Right ventricle myocardium superior (tissue), 1 donor: ENCODE measurements around the gene EIF4E1B. TPM values are rescaled to one million over a fixed set of nuclear protein-coding genes. Genes with fewer than 3 reads are reported as not detected.

ENCODE experiments used
- ATAC-seq: fragments of 200-7000 bp; cut with Tn5 transposase; one replicate; pipeline ENCODE4 v1.9.1; 2020; ENCODE audit warnings: mild to moderate bottlenecking; ENCODE audit not compliant: poor library complexity
- DNase-seq: peaks from one replicate; pipeline ENCODE4 v3.0.0-alpha.2; 2020
- intact Hi-C: fragments of 100-400 bp; cut with DNase I; formaldehyde crosslinking; loops from one replicate; pipeline ENCODE4 v1.11.2; 2022
- total RNA-seq: library from RNA; stranded (reverse); fragmentation: NEBNext Ultra II Directional; extraction: Animal tissue kit (Norgen Biotek cat#: 25700); gene quantifications from one replicate; pipeline ENCODE4 v1.2.1, GENCODE V29; 2021
- donor health status: DM: no; HTN: yes; CAD: no; lungs with severe emphysema.

The EIF4E1B gene
- total RNA-seq, 1 donor from 2014 or later = not detected

DNA sequence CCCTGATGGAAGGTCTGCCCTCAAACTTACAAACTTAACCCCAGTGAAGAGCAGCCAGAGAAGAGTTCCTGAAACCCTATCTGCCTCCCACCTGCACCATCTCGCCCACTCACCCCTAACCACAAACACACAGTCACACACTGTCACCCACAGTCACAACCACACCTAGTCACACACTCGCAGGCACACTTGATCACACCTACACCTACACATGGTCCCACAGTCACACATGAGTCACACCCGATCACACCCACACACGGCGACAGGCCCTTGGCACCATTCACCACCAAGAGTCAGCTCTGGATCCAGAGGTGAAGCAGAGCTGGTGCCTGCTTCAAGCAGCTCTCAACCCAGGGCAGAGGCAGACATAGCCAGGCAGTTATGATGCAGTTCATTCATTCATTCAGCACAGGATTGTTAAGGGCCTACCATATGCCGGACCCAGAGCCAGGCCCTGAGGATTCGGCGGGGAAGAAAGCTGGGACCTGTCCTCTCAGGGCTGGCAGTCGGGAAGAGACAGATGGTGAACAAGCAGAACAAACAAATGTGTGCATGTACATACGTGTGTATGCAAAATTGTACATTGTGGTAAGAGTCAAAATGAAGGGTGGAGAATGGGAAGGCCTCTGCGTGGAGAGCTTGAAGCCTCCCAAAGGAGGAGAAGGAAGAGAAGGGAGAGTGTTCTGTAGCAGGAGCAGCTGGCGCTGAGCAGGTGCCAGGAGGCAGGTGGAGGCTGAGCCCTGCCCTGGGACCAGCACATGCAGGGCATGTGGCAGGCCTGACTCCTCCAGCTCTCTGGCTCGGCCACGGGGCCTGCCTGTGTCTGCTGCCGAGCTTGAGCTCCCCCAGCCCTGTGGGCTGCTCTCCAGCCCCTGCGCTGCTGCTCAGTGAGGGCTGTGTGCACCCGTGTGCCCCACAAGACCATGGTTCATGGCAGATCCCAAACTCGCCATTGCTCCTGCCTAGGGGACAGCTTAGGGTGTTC lies 23.2 kb downstream of the EIF4E1B start:
- DNase-seq (no peak), ATAC-seq (no peak)
- intact Hi-C loops = no loop called here

DNA sequence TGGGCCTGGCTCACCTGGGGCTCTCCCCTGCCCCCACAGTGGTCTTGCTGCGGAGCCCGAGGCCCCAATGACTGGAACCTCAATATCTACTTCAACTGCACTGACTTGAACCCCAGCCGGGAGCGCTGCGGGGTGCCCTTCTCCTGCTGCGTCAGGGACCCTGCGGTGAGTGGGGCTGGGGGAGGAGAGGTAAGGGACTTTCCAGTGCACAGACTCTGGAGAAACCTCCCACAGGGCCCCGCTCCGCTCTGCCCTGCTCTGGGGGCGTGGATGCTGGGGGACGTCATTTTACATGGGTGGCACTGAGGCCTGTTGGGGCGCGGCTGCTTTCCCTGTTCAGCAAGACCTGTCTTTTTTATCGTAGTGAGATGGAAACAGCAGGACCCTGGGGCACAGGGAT lies 24.4 kb downstream of the EIF4E1B start:
- intact Hi-C loops = no loop called here
- DNase-seq (no peak), ATAC-seq (no peak)

- intact Hi-C loops = no loop called here
- no peak for ATAC-seq
- no peak for DNase-seq
Observed at GRCh38 chr5:176656467-176656990, 26.1 kb downstream of the EIF4E1B start.

DNA sequence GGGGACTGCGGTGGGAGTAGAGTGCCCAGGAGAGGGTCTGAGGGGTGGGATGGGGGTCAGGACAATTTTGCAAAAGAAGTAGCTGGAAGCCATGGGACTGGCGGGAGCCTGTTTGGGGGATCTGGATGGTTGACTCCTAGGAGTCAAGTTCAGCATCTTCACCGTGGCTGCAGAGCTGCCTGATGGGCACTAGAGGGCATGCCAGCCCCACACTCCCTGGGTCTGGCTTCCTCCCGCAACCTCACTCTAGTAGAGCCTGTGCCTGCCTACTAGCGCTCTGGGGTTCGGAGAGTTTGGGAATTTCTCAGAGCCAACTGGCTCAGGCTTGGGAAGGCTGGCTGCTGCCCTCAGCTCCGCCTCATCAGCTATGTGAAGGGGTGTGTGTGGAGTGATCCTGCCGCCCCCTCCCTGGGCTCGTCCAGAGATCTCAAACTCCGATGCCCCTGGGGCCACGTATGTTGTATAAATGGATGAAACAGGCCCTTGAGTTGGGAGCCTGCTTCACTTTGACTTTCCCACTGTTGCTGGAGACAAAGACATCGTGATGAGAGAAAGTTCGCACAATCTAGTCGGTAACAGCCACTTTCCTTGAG lies 27.6 kb downstream of the EIF4E1B start:
- intact Hi-C loops = no loop called here
- peak; percentile 77 for DNase-seq
- peak; percentile 85 for ATAC-seq

DNA sequence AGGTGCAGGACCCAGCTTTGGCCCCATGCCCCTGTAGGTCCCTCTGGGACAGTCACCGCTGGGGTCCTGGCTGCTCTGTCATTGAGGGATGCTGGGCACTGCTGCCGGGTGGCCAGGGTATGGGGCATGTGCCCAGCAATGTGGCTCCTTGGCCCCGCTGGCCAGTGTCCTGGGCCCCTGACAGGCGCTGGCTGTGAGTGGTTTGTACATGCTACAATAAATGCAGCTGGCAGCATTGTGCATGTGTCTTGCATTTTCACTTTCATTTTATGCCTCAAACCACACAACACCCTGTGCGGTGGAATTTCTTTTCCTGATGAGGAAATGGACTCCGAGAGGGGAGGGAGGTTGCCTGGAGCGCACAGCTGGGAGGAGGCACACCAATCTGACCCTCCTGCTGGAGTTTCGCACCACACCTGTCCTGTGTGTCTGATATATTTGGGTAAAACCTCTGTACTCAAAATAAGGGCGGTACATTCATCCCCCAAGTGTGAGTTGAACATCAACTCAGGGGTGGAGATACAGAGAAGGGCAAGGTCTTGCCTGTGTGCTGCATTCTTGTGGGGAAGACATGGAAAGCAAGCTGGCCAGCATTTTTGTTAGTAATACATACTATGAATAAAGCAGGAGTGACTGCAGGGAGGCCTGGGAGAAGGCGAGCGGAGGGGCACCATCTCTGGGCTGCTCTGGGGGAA lies 28.5 kb downstream of the EIF4E1B start:
- no peak for DNase-seq
- ATAC-seq = peak; percentile 30
- intact Hi-C loops = no loop called here

DNA sequence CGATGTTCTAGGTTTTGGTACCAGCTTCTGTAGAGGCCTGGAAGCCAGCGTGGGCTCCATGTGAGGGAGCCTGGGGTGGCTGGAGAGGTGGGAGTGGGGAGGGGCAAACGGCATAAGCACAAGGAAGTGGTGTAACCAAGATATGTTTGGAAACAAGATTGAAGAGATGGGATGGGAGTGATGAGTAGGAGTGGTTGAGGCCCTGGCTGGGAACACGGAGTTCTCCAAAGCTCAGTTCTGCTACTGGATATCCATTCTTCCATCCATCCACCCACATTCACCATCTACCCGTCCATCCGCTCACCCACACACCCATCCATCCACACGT lies 29.0 kb downstream of the EIF4E1B start:
- DNase-seq (no peak), ATAC-seq (no peak)
- intact Hi-C loops = no loop called here

- ATAC-seq (no peak), DNase-seq (no peak)
- intact Hi-C loops = loop anchor here (2.0 to 10.0 kb wide), 3 partner anchors 155 to 453 kb away; partner anchors contain the start of gene UNC5A
Observed at GRCh38 chr5:176659860-176660461, 29.5 kb downstream of the EIF4E1B start.

GRCh38 chr5:176660530-176660859 lies 30.0 kb downstream of the EIF4E1B start:
- ATAC-seq (no peak), DNase-seq (no peak)
- intact Hi-C loops = loop anchor here (2.0 to 10.0 kb wide), 3 partner anchors 154 to 452 kb away; partner anchors contain the start of gene UNC5A

DNA sequence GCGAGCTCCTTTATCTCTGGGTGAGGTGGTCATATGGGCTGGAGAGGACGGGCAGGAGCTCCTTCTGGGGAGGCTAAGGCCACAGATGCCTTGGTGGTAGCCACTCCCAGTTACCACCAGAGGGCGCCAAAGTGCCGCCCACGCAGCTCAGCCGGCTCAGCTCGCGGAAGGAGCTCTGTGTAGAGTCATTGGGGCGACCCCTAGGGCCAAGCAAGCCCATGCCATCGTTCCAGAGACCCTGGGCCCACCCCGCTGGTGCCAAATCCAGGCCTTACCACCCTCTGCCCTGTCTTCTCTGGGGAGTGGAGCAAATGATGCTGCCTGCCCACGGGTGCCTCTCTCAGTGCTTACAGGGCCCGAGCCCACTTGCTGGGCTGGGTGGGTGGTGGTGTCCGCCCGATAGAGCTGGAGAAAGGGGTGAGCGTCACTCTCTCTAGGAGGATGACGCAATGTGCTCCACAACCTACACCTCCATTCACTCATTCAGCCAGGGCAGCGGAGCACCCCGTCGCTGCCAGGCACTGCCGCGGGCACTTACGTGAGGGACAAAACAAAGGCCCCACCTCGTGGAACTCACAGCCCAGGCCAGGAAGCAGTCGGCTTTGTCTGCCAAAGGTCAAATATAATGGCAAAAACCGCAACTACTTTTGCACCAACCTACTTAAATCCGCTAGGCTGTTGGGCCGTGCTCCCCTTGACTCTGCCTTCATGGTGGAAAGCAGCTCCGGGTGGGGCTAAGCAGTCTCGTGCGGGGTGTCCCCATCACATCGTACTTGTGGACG lies 30.6 kb downstream of the EIF4E1B start:
- peak; percentile 81 for DNase-seq
- intact Hi-C loops = loop anchor here (2.0 to 10.0 kb wide), 3 partner anchors 154 to 452 kb away; partner anchors contain the start of gene UNC5A
- peak; percentile 84 for ATAC-seq

DNA sequence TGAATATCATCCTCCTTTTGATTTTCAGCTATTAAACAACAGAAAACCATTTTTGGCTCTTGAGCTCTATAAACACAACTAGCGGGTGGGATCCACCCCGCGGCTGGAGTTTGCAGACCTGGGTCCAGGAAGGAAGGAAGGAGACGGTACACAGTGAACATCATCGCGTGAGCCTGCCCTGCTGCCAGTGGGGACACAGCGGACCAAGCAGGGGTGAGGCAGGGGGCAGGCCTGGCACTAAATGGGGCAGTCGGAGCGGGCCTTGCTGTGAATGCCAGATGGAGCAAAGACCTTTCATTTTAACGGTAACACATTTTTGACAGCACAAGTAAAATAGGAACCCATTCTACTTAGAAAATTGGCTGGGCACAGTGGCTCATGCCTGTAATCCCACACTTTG lies 31.2 kb downstream of the EIF4E1B start:
- ATAC-seq = no peak
- DNase-seq = peak; percentile 34
- intact Hi-C loops = loop anchor here (2.0 to 10.0 kb wide), 3 partner anchors 153 to 451 kb away; partner anchors contain the start of gene UNC5A

DNA sequence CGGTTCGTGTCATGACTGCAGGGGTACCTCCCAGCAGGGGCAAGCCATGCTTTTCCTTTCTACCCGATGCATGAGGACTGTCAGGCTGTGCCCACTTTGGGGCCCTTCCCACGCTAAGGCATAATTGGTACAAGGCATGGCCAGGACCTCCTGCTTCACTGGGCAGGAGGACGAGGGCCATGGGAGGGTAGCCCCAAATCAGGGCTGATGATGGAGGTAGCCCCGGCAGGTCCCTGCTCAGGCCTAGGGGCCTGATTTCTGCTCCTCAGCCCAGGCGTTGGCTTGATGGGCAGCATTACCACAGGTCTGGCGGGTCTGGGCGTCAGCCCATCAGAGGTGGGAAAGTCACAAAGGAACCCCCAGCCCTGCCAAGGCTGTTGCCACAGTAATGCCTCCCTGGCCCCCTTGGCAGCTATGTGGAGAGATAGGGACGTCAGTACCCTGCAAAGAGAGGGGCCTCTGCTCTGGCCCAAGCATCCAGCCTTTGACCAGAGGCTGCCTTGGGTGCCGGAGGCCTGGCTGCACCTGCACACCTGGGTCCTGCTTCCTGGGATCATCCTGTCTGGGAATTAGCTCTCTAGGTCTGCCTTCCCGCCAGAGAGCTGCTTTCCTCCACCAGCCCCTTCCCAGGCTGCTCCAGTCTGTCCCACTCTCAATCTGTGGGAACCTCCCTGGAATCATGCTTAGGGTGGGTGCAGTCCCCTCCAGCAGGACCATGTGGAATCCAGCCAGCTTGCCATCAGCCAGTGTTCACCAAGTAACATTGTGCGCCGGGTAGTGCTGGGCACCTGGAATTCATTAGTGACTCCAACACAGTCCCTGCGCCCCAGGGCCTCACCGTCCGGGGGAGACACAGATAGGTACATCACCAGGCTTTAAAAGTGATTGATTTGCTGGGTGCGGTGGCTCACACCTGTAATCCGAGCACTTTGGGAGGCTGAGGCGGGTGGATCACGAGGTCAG lies 32.2 kb downstream of the EIF4E1B start:
- DNase-seq (peak; percentile 34), ATAC-seq (no peak)
- intact Hi-C loops = loop anchor here (5.0 to 10.0 kb wide), 2 partner anchors 152 to 295 kb away; partner anchors contain the start of gene UNC5A

DNA sequence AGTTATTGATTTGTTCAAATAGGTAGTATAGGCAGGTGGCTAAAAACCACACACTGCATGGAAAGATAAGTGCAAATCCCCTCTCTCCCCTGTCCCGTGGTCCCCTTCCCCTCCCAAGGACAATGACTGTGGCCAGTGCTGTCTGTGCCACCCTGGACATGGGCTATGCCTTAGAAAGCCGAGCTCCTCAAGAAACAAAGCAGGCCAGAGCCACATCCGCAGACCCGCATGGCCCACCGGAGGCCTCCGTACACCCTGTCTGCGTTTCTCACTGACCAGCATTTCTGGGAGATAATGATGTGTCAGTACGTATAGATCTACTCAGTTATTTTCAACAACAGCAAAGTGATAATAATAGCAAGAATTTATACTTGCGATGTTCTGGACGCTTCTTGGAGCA lies 33.1 kb downstream of the EIF4E1B start:
- intact Hi-C loops = loop anchor here (5.0 to 10.0 kb wide), 2 partner anchors 151 to 294 kb away; partner anchors contain the start of gene UNC5A
- ATAC-seq = no peak

GRCh38 chr5:176664479-176664878 lies 34.0 kb downstream of the EIF4E1B start:
- intact Hi-C loops = loop anchor here (5.0 to 10.0 kb wide), 2 partner anchors 150 to 293 kb away; partner anchors contain the start of gene UNC5A
- DNase-seq (no peak), ATAC-seq (no peak)

More for the DNA sequence above, 33.1 kb downstream of the EIF4E1B start:
- peak; percentile 7 for DNase-seq

DNA sequence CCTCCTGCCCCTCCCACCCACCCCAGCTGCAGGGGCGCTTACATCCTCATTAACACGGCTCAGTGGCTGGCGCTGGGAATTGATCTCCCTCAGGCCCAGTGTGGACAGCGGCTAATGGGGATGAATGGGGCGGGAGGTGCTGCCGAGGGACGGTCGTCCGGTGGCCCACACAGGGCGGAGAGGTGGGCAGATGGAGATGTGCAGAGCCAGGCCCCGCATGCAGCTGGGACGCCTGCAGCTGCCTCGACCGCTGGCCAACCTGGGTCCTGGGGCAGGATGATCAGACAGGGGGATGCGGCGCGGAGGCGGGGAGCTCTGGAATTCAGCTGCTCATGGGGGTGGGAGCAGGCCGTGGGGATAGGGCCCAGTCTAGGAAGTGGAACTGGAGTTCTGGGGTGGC lies 34.4 kb downstream of the EIF4E1B start:
- ATAC-seq = no peak
- peak; percentile 26 for DNase-seq
- intact Hi-C loops = loop anchor here (5.0 to 10.0 kb wide), 2 partner anchors 150 to 292 kb away; partner anchors contain the start of gene UNC5A

GRCh38 chr5:176665517-176665916 lies 35.0 kb downstream of the EIF4E1B start:
- DNase-seq (no peak), ATAC-seq (no peak)
- intact Hi-C loops = loop anchor here (10.0 kb wide), 1 partner anchor 149 kb away; the partner anchor contains the start of gene UNC5A

DNA sequence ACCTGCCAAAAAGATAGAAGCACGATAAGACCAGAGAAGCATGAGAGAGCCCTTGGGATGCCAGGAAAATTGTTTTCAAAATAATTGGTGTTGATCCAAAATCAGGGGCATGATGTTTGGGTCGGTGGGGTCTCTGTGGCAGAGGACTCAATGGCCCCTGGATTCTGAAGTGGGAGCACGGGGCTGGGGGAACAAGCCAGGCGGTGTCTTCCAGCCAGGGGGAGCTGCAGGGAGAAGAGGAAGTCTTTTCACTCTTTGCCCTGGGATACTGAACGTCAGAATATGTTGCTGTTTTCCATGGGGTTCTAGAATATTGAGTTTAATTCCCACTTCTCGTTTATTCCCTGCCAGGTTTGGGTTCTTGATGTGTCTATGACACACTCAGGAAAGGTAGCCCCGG lies 37.2 kb downstream of the EIF4E1B start:
- ATAC-seq = no peak
- peak; percentile 20 for DNase-seq
- intact Hi-C loops = loop anchor here (10.0 kb wide), 1 partner anchor 147 kb away; the partner anchor contains the start of gene UNC5A
